Stimulated activated naive CD8-positive, alpha-beta T cell treated with anti-CD3 and anti-CD28 coated beads, Interleukin-15, Interleukin-2, amounts not matched to agents 100 ng/mL and 50 ng/mL, for 24 hours (primary cell): ENCODE measurements around the gene ZNF521.

Source experiments
- H3K27ac Mint-ChIP-seq: one replicate; pipeline ENCODE4 v1.8.0; 2021; ENCODE audit warnings: mild to moderate bottlenecking, mixed read lengths
- H3K27me3 Mint-ChIP-seq: one replicate; pipeline ENCODE4 v1.8.0; 2021; ENCODE audit warnings: mixed read lengths
- H3K36me3 Mint-ChIP-seq: one replicate; pipeline ENCODE4 v1.8.0; 2021; ENCODE audit warnings: low read depth, mixed read lengths
- H3K4me1 Mint-ChIP-seq: one replicate; pipeline ENCODE4 v1.8.0; 2021; ENCODE audit warnings: low read depth, mixed read lengths
- H3K4me3 Mint-ChIP-seq: one replicate; pipeline ENCODE4 v1.8.0; 2021; ENCODE audit warnings: mild to moderate bottlenecking, mixed read lengths
- H3K9me3 Mint-ChIP-seq: one replicate; pipeline ENCODE4 v1.8.0; 2021; ENCODE audit warnings: mixed read lengths

Gene ZNF521

GRCh38 chr18:25351777-25352628 is at the start of gene ZNF521:
TSS of gene ZNF521 (minus strand) at chr18:25352166. CDS start at chr18:25350946, 1,220 bp downstream.
- H3K36me3 Mint-ChIP-seq = no peaks in the 10 kb centered on the region
- no peaks in the 10 kb centered on the region for H3K9me3 Mint-ChIP-seq
- no peak within 1 kb of the TSS for H3K27ac Mint-ChIP-seq
- peak within 1 kb of the TSS; percentile 73 for H3K4me3 Mint-ChIP-seq
- H3K4me1 Mint-ChIP-seq = peaks cover 19% of the 10 kb centered on the region
- peaks cover 58% of the 10 kb centered on the region for H3K27me3 Mint-ChIP-seq

- no peak overlapping the region for H3K4me3 Mint-ChIP-seq
- H3K27ac Mint-ChIP-seq = no peak overlapping the region
- H3K9me3 Mint-ChIP-seq = peaks cover 12% of the 10 kb centered on the region
- peaks cover 4% of the 10 kb centered on the region for H3K27me3 Mint-ChIP-seq
- no peaks in the 10 kb centered on the region for H3K4me1 Mint-ChIP-seq
- H3K36me3 Mint-ChIP-seq = no peaks in the 10 kb centered on the region
These were observed 47.6 kb upstream of the ZNF521 start for GRCh38 chr18:25399554-25399953.

GRCh38 chr18:25392192-25392591 is 40.2 kb upstream of the ZNF521 start:
- no peaks in the 10 kb centered on the region for H3K4me1 Mint-ChIP-seq
- peaks cover 11% of the 10 kb centered on the region for H3K9me3 Mint-ChIP-seq
- no peak overlapping the region for H3K27ac Mint-ChIP-seq
- no peaks in the 10 kb centered on the region for H3K36me3 Mint-ChIP-seq
- no peak overlapping the region for H3K4me3 Mint-ChIP-seq
- peaks cover 4% of the 10 kb centered on the region for H3K27me3 Mint-ChIP-seq

DNA sequence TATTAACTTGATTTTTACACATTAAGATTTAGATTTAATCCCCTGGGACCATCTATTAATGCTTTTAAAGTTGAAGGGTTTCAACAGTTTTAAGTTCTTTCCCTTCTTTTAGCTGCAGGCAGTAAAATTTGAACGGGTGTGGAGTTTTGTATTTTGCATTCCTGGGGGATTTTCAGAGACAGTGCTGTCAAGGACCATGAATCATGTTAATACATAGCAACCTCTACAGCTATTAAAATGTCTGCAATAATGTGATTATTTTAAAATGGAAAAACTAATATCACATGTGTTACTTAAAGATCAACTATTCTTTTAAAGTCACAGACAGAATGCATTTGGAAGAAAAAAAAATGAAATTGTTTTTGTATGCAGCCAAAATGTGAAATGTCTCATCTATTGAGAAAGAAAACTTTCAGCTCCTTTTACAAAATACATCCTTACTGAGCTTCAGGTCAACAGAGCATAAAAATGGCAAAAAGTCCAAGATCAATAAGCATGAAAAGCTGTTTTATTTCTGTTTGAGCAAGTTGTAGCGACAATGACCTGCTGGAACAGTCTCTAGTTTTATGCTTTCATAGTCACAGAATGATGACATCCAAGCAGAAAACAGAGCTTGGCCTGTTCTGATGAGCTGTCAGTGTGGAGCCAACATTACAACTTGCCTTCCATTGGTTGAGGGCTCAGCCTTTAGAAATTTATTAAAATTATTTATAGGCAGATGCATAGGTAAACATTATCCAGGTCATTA is 21.6 kb upstream of the ZNF521 start:
- no peak overlapping the region for H3K4me3 Mint-ChIP-seq
- H3K27ac Mint-ChIP-seq = no peak overlapping the region
- no peaks in the 10 kb centered on the region for H3K36me3 Mint-ChIP-seq
- no peaks in the 10 kb centered on the region for H3K9me3 Mint-ChIP-seq
- H3K4me1 Mint-ChIP-seq = no peaks in the 10 kb centered on the region
- peaks cover 3% of the 10 kb centered on the region for H3K27me3 Mint-ChIP-seq

- Mint-ChIP-seq H3K4me1 (no peaks in the 10 kb centered on the region), H3K9me3 (no peaks in the 10 kb centered on the region), H3K4me3 (no peak overlapping the region), H3K27me3 (no peaks in the 10 kb centered on the region), H3K27ac (no peak overlapping the region), H3K36me3 (no peaks in the 10 kb centered on the region)
These were observed 18.4 kb upstream of the ZNF521 start for GRCh38 chr18:25370391-25370790.

- no peaks in the 10 kb centered on the region for H3K9me3 Mint-ChIP-seq
- H3K27ac Mint-ChIP-seq = no peak overlapping the region
- no peak overlapping the region for H3K4me3 Mint-ChIP-seq
- no peaks in the 10 kb centered on the region for H3K4me1 Mint-ChIP-seq
- no peaks in the 10 kb centered on the region for H3K36me3 Mint-ChIP-seq
- H3K27me3 Mint-ChIP-seq = peaks cover 13% of the 10 kb centered on the region
These were observed 13.3 kb upstream of the ZNF521 start for GRCh38 chr18:25365242-25365641.

DNA sequence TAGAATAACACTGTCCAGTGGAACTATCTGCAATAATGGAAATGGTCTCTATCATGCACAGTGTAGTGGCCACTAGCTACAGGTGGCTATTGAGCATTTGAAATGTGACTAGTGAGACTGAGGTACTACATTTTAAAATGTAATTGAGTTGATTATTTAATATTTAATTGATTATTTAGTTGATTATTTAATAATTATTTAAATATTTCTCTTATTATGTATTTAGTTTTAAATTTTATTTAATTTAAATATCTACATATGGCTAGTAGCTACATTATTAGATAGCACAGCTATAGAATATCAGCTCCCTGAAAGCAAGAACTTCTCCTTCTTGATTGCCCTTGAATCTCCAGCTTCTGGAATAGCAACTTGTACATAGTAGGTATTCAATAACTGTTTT is 12.8 kb upstream of the ZNF521 start:
- no peaks in the 10 kb centered on the region for H3K36me3 Mint-ChIP-seq
- H3K4me1 Mint-ChIP-seq = no peaks in the 10 kb centered on the region
- peaks cover 17% of the 10 kb centered on the region for H3K27me3 Mint-ChIP-seq
- no peaks in the 10 kb centered on the region for H3K9me3 Mint-ChIP-seq
- no peak overlapping the region for H3K27ac Mint-ChIP-seq
- H3K4me3 Mint-ChIP-seq = no peak overlapping the region

GRCh38 chr18:25360301-25360899 is 8.4 kb upstream of the ZNF521 start:
- Mint-ChIP-seq H3K36me3 (no peaks in the 10 kb centered on the region), H3K4me1 (no peaks in the 10 kb centered on the region), H3K9me3 (no peaks in the 10 kb centered on the region), H3K27ac (no peak overlapping the region), H3K4me3 (no peak overlapping the region), H3K27me3 (peaks cover 33% of the 10 kb centered on the region)

DNA sequence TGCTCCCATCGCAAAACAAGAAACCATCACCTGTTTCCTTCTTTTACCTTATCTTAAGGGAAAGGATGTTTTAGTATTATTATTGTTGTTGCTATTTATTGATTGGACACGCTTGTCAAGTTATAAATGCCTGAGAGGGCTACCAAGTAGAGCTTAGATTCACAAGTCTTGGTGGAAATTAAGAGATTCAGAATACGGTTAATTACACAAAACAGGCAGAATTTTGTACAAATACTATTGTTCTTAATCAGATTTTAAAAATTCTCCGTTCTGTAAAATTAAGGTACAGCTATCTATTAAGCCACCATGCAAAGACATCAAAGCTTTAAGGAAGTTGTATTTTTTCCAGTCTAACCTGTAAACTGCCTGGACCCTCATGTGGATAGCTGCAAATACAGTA is 1.1 kb upstream of the ZNF521 start:
- peaks cover 50% of the 10 kb centered on the region for H3K27me3 Mint-ChIP-seq
- H3K4me3 Mint-ChIP-seq = peak overlapping the region; percentile 39
- H3K36me3 Mint-ChIP-seq = no peaks in the 10 kb centered on the region

GRCh38 chr18:25352629-25353005 is 651 bp upstream of the ZNF521 start:
- H3K27ac Mint-ChIP-seq = no peak overlapping the region

More for the DNA sequence above, 1.1 kb upstream of the ZNF521 start:
- Mint-ChIP-seq H3K4me1 (peaks cover 19% of the 10 kb centered on the region), H3K9me3 (no peaks in the 10 kb centered on the region), H3K27ac (no peak overlapping the region)

DNA sequence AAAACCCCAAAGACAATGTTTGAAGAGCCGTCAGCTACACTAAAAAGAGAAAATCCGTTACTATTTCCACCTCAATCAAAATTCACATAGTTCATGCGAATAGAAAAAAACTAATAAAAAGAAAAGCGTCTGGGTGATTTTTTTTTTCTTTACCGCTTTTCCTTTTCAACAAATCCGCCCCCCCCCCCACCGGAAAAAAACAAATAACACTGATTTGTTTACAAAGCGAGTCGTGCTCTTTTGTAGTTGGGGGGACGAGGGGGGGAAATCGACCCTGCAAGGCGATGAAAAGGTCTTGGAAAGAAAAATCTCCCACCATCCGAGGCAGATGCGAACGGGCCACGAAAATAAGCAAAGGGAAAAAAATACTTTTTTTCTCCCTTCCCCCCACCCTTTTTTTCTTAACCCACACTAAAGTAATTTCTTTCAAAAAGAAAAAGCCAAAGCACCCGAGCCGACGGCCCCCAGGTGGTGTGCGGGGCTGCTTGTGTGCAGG is 638 bp downstream of the ZNF521 start:
- H3K9me3 Mint-ChIP-seq = no peaks in the 10 kb centered on the region
- H3K27ac Mint-ChIP-seq = no peak overlapping the region
- peaks cover 19% of the 10 kb centered on the region for H3K4me1 Mint-ChIP-seq
- H3K27me3 Mint-ChIP-seq = peaks cover 60% of the 10 kb centered on the region
- H3K4me3 Mint-ChIP-seq = peak overlapping the region; percentile 73
- no peaks in the 10 kb centered on the region for H3K36me3 Mint-ChIP-seq

More at GRCh38 chr18:25352629-25353005, 651 bp upstream of the ZNF521 start:
- no peaks in the 10 kb centered on the region for H3K36me3 Mint-ChIP-seq
- H3K9me3 Mint-ChIP-seq = no peaks in the 10 kb centered on the region
- H3K4me3 Mint-ChIP-seq = peak overlapping the region; percentile 39
- H3K27me3 Mint-ChIP-seq = peaks cover 52% of the 10 kb centered on the region
- peaks cover 19% of the 10 kb centered on the region for H3K4me1 Mint-ChIP-seq

DNA sequence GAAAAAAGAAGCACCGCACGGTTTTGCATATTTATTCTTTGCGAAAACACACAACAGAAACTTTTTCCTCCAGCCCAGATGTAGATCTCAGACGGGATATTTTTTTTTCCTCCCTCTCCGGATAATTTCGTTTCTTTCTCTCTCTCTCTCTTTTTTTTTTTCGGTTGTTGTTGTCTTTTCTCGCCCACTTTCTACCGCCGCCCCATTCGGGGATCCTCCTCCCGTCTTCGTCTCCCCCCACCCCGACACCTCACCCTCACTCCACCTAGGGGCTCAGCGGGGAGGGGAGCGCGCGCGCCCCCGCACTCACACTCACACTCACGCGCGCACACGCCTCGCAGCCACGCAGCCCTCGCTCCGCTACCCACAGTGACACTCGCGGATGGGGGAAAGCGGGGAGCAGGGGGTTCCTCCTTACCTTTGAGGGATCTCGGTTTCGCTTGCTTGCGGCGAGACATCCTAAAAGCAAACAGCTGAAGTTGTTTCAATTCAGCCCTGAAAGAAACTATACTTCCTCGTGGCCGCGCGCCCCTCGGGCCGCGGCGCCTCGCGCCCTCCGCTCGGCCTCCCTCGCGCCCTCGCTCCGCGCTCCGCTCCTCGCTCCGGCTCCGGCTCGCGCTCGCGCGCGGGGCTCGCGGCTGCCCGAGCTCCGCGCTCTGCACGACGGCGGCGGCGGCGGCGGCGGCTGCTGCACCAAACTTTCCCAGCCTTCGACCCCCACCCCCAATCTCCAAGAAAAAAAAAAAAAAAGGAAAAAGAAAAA is 1.3 kb downstream of the ZNF521 start:
- no peaks in the 10 kb centered on the region for H3K36me3 Mint-ChIP-seq
- H3K27me3 Mint-ChIP-seq = peaks cover 66% of the 10 kb centered on the region
- no peak overlapping the region for H3K27ac Mint-ChIP-seq

GRCh38 chr18:25349926-25350487 is 2.0 kb downstream of the ZNF521 start:
- no peak overlapping the region for H3K27ac Mint-ChIP-seq
- H3K27me3 Mint-ChIP-seq = peaks cover 69% of the 10 kb centered on the region
- H3K4me3 Mint-ChIP-seq = peak overlapping the region; percentile 78
- no peaks in the 10 kb centered on the region for H3K9me3 Mint-ChIP-seq
- H3K4me1 Mint-ChIP-seq = peaks cover 19% of the 10 kb centered on the region
- no peaks in the 10 kb centered on the region for H3K36me3 Mint-ChIP-seq

More for the DNA sequence above, 1.3 kb downstream of the ZNF521 start:
- Mint-ChIP-seq H3K4me3 (peak overlapping the region; percentile 78), H3K4me1 (peaks cover 19% of the 10 kb centered on the region), H3K9me3 (no peaks in the 10 kb centered on the region)
